NOMO-1 treated with dmso at 0.1 percent for 144 hours (cell line): ENCODE measurements around the gene PINK1.

Source experiments
- DNase-seq: peaks from one replicate; lab custom pipeline; 2025; ENCODE audit not compliant: unreplicated experiment; lab: John Stamatoyannopoulos, UW

The PINK1 gene

DNA sequence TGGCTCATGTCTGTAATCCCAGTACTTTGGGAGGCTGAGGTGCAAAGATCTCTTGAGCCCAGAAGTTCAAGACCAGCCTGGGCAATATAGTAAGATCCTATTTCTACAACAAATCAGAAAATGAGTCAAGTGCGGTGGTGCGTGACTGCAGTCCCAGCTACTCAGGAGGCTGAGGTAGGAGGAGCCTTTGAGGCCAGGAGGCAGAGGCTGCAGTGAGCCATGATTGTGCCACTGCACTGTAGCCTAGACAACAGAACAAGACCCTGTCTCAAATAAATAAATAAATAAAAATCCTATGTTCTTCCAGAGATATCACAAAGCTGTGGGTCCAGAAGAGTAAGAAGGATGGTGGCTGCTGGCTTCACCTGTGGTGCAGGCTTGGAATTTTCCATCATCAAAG, 22.3 kb upstream of the PINK1 start:
- no peak for DNase-seq

- DNase-seq = no peak
Observed at GRCh38 chr1:20611652-20612051, 21.6 kb upstream of the PINK1 start.

DNA sequence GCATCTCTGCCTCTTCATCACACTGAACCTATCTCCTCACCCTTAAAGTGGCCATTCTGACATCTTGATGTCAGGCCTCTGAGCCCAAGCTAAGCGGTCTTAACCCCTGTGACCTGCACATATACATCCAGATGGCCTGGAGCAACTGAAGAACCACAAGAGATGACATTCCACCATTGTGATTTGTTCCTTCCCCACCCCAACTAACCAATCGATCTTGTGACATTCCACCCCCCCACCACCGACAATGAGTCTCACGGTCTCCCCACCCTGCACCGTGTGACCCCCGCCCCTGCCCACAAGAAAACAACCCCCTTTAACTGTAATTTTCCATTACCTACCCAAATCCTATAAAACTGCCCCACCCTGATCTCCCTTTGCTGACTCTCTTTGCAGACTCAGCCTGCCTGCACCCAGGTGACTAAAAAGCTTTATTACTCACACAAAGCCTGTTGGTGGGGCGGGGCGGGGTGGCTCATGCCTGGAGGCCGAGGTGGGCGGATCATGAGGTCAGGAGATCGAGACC, 21.0 kb upstream of the PINK1 start:
- no peak for DNase-seq

- DNase-seq = no peak
Observed at GRCh38 chr1:20614131-20614579, 19.1 kb upstream of the PINK1 start.

DNA sequence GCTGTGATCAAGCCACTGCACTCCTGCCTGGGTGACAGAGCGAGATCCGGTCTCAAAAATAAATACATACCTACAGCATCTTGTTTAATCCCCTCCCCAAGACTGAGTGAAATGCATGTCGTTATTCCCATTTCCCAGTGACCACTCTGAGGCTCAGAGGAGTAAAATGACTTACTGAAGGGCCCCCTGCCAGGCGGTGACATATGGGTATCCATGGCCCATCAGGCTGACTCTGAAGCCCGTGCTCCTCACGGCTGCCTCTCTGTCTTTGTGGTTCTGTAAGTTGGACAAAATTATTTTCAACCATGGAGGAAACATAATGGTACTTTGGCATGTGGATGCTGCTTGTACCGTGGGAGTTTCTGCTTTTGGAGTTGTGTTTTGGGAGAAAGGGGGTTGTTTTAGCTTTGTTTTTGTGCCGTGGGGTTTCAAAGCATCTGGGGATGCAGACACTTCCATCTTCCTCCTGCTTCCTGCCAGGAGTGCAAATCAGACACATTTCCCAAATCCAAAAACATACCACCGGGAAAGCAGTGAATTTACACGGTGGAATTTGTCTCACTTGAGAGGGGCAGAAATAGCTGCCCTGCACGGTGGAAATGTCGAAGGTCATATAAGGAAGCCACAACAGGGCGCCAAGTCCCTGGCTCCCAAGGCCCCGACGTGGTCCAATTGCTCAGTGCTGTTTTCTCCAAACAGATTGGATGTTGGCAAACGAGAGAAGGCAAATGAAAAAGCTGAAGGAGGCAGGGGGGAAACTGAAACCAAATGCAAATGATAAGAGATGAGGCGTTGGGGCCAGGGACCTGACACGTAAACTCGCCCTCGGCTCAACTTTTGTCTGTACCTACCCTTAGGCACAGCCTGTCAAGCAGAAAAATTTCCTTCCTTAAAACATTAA, 17.1 kb upstream of the PINK1 start:
- DNase-seq = no peak

DNA sequence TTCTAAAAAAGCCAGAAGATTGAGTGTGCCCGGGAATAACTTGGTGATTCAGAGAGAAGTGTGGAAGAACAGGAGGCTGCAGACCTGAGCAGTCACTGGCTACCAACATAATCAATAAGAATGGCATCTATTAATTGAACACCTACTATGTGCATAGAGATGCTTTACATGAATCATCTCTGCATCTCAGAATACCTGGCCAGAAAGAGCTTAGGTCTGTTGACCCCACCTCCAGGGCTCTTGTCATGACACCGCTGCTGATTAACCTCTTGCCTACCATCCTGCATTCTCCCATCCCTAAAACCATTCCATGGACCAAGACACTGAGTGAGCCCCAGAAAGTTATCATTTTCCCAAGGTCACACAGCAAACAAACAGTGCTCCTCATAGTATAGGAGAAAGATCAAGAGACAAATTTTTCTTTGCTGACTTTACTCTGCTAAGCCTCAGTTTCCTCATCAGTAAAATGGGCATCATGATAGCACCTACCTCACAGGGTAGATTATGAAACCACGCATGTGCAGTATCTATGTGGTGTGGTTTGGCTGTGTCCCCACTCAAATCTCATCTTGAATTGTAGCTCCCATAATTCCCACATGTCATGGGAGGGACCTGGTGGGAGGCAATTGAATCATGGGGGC, 16.3 kb upstream of the PINK1 start:
- no peak for DNase-seq

DNA sequence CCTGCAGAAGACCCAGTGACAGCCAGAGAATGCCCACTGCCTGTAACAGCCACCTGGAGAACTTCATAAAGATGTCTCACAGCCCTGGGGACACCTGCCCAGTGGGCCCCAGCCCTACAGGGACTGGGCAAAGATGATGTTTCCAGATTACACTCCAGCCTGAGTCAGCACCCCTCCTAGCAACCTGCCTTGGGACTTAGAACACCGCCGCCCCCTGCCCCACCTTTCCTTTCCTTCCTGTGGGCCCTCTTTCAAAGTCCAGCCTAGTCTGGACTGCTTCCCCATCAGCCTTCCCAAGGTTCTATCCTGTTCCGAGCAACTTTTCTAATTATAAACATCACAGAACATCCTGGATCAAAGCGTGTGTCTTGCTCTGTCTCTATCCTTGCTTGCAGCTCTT, 14.7 kb upstream of the PINK1 start:
- no peak for DNase-seq

DNA sequence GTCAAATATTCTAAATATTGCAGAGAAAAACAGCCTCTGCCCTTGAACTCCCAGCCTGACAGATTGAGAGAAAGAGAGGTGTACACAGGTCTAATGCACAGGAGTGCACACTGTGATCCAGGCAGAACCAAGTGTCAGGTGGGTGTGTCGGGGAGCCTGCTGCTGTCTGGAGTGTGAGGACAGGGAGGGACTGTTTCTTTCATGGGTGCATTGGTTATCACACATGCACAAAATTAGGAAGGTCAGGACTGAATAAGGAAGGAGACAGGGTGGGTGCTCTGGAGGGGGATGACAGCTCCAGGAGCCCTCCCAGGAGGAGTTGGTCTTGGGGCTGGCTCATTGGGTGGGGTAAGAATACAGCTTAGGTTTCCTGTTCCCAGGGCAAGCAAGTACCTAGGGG, 13.3 kb upstream of the PINK1 start:
- no peak for DNase-seq

- no peak for DNase-seq
Observed at GRCh38 chr1:20621012-20621411, 12.2 kb upstream of the PINK1 start.

- no peak for DNase-seq
Observed at GRCh38 chr1:20624709-20625108, 8.5 kb upstream of the PINK1 start.

DNA sequence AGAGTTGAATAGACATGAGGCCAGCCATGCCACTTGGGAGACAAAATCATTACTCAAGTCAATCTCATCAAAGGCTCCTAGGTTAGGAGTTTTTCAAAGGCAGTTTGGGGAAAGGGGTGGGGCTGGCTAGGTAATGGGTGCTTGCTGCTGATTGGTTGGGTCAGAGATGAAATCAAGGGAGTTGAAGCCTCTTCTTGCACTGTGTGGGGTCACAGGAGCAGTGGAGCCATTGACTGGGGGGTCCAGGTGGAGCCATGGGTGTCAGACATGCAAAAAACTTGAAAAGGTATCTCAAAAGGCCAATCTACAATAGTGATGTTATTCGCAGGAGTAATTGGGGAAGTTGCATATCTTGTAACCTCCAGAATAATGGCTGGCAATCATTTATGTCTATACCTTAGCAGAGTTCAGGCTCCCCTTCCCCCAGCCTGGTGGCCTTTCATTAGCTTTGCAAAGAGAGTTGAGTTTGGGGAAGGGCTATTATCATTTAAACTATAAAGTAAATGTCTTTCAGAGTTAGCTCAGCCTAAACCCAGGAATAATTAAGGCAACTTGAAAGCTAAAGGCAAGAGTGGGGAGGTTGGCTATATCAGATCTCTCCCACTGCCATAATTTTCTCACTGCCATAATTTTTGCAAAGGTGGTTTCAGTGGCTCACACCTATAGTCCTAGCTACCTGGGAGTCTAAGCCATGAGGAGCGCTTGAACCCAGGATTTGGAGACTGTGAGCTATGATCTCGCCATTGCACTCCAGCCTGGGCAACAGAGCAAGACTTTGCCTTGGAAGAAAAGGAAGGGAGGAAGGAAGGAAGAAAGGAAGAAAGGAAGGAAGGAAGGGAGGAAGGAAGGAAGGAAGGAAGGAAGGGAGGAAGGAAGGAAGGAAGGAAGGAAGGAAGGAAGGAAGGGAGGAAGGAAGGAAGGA, 7.8 kb upstream of the PINK1 start:
- no peak for DNase-seq

GRCh38 chr1:20626098-20626427, 7.2 kb upstream of the PINK1 start:
- DNase-seq = no peak

- no peak for DNase-seq
Observed at GRCh38 chr1:20626524-20626923, 6.7 kb upstream of the PINK1 start.

DNA sequence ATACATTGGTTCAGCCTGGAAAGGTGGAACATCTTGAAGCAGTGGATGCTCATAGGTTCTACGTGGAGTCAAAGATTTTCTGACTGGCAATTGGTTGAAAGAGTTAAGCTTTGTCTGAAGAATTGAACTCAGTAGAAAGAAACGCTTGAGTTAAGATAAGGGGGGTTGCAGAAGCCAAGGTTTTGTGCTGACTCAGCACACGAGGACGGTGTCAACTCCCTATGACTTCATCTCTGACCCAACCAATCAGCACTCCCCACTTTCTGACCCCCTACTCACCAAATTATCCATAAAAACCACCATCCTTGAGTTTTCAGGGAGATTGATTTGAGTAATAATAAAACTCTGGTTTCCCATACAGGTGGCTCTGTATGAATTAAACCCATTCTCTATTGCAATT, 2.5 kb upstream of the PINK1 start:
- no peak for DNase-seq

- DNase-seq = no peak
Observed at GRCh38 chr1:20632386-20632785, 872 bp upstream of the PINK1 start.

DNA sequence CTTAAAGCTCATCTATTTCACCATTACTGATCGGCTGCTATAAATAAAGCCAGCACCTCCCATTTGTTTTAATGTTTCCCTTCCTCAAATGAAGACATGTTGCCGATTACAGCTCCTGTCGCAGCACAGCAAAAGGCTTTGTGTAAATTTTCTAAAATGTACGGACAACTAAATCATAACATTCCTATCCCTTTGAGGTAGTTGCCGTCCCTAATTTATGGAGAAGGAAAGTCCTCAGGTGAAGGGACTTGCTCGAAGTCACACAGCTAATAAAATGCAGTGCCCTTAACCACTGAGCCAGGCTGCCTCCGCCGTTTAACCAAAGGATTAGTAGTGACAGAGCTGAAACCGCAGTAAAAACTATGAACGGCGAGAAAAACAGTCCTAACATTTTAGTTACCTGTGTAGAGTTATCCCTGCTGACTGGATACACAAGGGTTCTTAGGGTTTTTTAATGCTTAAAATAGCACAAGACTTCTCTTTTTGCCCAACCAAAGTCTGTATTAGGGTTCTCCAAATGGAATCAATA, 871 bp downstream of the PINK1 start:
- no peak for DNase-seq

DNA sequence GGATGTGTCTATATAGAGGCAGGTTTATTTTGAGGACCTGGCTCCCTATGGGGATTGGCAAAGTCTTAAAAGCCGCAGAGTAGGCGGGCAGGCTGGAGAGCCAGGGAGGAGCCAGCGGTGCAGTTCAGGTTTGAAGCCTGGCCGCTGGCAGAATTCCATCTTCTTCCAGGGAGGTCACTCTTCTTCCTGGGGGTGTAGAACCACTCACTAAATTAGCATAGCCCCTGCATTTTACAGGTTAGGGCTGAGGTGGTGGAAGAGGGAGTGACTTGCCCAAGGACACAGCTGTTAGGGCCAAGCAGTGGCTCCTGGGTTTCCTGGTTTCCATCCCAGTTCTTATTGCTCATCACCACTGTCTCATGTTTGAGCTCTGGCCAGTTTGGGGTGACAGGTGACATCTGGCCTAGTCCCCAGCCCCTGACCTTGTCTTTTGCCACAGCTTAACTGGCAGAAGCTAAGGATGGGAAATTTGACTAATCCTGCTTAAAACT, 1.4 kb downstream of the PINK1 start:
- no peak for DNase-seq

DNA sequence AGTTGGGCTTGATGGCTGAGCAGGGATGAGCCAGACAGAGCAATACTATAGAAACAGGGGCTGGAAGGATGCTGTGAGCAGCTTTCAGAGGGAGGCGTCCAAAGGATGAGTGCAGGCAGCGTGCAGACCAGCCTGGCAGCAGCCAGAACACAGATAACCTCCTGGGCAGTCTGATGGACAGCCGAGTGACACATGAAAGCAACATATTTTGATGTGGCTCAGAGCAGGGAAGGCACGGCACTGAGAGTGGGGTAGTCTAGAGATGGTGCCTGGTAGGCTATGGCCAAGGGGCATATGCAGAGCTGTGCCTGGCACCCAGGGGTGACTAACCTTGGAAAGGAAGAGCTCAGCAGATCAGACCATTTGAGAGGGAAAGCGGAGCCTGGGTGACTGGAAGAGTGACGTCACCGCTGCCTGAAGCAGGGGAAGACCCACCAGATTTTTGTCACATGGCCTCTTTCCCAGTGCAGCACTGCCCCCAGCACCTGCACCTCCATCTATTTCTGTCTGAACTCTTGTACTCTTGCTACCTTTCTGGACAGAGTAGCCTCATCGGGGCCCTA, 3.6 kb downstream of the PINK1 start:
- DNase-seq = no peak

DNA sequence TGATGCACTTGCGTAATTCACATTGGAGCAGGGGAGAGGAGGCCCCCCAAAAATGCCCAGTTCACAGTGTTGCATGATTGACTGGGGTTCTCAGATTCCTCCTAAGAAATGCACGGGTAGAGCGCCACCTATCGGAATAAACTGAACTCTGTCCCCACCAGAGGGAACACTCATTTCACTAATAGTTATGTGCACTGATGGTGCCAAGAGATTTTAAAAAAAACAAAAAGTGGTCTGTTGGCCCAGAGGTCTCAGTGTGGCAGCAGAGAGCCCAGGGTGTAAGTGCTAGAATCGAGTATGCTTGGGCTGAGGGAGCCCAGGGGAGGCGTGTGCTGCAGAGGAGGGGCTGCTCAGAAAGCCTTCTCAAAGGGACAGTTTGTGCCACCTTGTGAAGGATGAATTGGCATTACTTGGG, 6.9 kb downstream of the PINK1 start:
- DNase-seq = no peak

DNA sequence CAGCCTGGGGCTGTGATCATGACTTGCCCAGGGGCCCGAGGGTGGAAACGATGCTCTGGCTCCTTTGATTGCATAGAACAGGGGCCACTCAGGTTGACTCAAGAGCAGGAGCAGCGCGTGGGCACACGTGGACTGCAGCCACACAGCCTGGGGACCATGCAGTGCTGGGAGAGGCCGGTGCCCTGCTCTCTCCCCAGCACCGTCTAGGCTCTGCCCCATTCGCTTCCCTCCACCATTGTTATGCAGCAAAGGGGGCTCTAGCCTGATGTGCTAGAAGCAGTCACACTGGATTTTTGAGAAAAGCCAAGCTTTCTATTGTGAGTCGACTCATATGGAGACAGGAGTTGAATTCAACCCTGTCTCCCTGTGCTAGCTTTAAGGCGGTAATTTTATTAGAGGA, 8.7 kb downstream of the PINK1 start:
- no peak for DNase-seq

DNA sequence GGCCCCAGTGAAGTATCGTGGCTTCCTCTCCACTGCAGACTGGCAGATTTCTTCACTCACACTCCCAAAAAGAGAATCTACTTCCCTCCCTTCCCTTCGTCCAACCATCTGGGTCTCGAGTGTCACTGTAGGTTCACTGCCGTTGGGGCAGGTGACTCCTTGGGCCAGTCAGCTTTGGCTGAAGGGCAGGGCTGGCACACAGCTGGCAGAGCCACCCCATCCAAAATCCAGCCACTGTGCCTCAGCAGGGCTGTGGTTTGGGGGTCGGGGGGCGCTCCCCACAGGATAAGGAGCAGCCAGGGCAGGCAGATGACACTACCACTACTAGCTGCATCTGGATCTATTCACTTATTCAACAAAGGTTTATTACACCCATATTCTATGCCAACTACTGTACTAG, 9.8 kb downstream of the PINK1 start:
- DNase-seq = no peak
